ENCODE data around the gene GTF3C2.
A peak's percentile ranks its signal among the peaks of the same experiment; 100 is the strongest.
"Not testable (repeated sequence)": the region's sequence is repeated elsewhere in the genome, so short reads cannot be mapped to it uniquely, and the experiment has no call there.

The GTF3C2 gene

GRCh38 chr2:27373567-27373966 is 17.0 kb upstream of the GTF3C2 start:
- DNase-seq (ENCODE audit: low read depth in 2 of 2) = no peak

- no peak for DNase-seq (ENCODE audit: low read depth in 2 of 2)
Observed at GRCh38 chr2:27372937-27373336, 16.4 kb upstream of the GTF3C2 start.

- no peak for DNase-seq (ENCODE audit: low read depth in 2 of 2)
Observed at GRCh38 chr2:27370816-27371620, 14.5 kb upstream of the GTF3C2 start.

- peak; percentile 99 for DNase-seq (ENCODE audit: low read depth in 2 of 2)
Observed at GRCh38 chr2:27370026-27370815, 13.7 kb upstream of the GTF3C2 start, which contains the start of the genes EIF2B4 and SNX17. Gene EIF2B4 (minus strand): TSS chr2:27370338. CDS start chr2:27370314, 24 bp downstream. Gene SNX17 (plus strand): TSS chr2:27370616. CDS start chr2:27370744, 128 bp downstream.

GRCh38 chr2:27369471-27370025 is 13.0 kb upstream of the GTF3C2 start:
- DNase-seq (ENCODE audit: low read depth in 2 of 2) = no peak

- DNase-seq (ENCODE audit: low read depth in 2 of 2) = no peak
Observed at GRCh38 chr2:27363933-27364332, 7.4 kb upstream of the GTF3C2 start.

- DNase-seq (ENCODE audit: low read depth in 2 of 2) = no peak
Observed at GRCh38 chr2:27362678-27363420, 6.3 kb upstream of the GTF3C2 start.

GRCh38 chr2:27356056-27356381 is 545 bp downstream of the GTF3C2 start:
- DNase-seq (ENCODE audit: low read depth in 2 of 2) = peak; percentile 41

GRCh38 chr2:27354597-27354927 is 2.0 kb downstream of the GTF3C2 start:
- DNase-seq (ENCODE audit: low read depth in 2 of 2) = no peak

GRCh38 chr2:27353762-27354596 is 2.6 kb downstream of the GTF3C2 start:
- no peak for DNase-seq (ENCODE audit: low read depth in 2 of 2)

GRCh38 chr2:27353386-27353761 is 3.2 kb downstream of the GTF3C2 start:
- DNase-seq (ENCODE audit: low read depth in 2 of 2) = not testable (repeated sequence)

GRCh38 chr2:27351802-27352598 is 4.6 kb downstream of the GTF3C2 start:
- no peak for DNase-seq (ENCODE audit: low read depth in 2 of 2)

- DNase-seq (ENCODE audit: low read depth in 2 of 2) = no peak
Observed at GRCh38 chr2:27350106-27350693, 6.4 kb downstream of the GTF3C2 start.

- DNase-seq (ENCODE audit: low read depth in 2 of 2) = no peak
Observed at GRCh38 chr2:27347641-27348040, 8.9 kb downstream of the GTF3C2 start.

- no peak for DNase-seq (ENCODE audit: low read depth in 2 of 2)
Observed at GRCh38 chr2:27336173-27336572, 20.4 kb downstream of the GTF3C2 start.

GRCh38 chr2:27335311-27335710 is 21.3 kb downstream of the GTF3C2 start:
- no peak for DNase-seq (ENCODE audit: low read depth in 2 of 2)

GRCh38 chr2:27324720-27325119 is 31.8 kb downstream of the GTF3C2 start:
- DNase-seq (ENCODE audit: low read depth in 2 of 2) = no peak

GRCh38 chr2:27323596-27324285 is 32.8 kb downstream of the GTF3C2 start:
- no peak for DNase-seq (ENCODE audit: low read depth in 2 of 2)
